ENCODE results near the gene PRKG1. TPM values are rescaled to one million over a fixed set of nuclear protein-coding genes. Genes with fewer than 3 reads are reported as not detected.

PRKG1 gene
- total RNA-seq, 4 donors from 2014 or later, result 24.0 to 89.1 (median 45.7) TPM

DNA sequence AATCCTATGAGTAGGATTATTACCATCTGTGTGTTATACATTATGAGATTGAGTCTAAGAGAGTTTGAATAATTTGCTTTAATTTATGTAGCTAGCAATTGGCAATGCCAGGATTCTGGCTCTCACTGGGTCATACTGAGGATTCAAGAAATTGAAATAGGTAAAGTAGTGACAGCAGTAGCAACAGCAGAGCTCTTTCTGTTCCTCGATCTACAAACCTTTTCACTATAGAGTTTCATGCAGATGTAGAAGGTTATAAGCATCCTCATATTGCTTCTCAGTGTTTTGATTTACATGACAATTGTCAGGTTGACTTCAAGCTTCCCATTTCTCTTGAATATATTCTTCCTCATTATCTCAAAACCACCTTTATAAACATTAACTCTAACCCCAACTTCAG, 919.2 kb downstream of the PRKG1 start:
- no peaks in the 10 kb centered on the region for H3K4me1 ChIP-seq
- no peaks in the 10 kb centered on the region for H3K27me3 ChIP-seq
- no peak overlapping the region for H3K4me3 ChIP-seq
- DNase-seq, result no peak
- no peaks in the 10 kb centered on the region for H3K36me3 ChIP-seq
- H3K9me3 ChIP-seq, result no peaks in the 10 kb centered on the region
- TF ChIP-seq, protein P1, sequence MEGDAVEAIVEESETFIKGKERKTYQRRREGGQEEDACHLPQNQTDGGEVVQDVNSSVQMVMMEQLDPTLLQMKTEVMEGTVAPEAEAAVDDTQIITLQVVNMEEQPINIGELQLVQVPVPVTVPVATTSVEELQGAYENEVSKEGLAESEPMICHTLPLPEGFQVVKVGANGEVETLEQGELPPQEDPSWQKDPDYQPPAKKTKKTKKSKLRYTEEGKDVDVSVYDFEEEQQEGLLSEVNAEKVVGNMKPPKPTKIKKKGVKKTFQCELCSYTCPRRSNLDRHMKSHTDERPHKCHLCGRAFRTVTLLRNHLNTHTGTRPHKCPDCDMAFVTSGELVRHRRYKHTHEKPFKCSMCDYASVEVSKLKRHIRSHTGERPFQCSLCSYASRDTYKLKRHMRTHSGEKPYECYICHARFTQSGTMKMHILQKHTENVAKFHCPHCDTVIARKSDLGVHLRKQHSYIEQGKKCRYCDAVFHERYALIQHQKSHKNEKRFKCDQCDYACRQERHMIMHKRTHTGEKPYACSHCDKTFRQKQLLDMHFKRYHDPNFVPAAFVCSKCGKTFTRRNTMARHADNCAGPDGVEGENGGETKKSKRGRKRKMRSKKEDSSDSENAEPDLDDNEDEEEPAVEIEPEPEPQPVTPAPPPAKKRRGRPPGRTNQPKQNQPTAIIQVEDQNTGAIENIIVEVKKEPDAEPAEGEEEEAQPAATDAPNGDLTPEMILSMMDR (IDR thresholded peaks at IDR 0.05), result no peak
- TF ChIP-seq POLR2A (IDR thresholded peaks at IDR 0.05), result no peak
- H3K27ac ChIP-seq, result no peak overlapping the region

DNA sequence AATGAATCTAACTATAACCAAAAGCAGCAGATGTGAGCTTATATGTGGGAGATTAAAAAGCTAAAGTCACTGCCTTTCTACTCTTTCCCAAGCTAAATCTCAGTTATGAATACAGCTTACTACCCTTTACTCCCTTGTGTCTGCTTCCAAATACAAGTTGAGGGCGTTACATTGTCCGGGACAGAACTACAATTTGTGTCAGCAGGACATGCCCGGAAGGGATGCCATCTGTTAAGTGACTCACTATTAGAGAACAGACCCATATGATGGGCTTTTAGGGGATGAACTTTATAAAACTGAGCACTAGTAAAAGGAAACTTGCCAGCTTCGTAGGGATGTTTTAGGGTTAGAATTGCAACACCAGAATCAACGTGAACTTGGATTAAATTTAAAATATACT, 924.8 kb downstream of the PRKG1 start:
- Histone ChIP-seq H3K4me3 (no peak overlapping the region), H3K27ac (no peak overlapping the region), H3K4me1 (no peaks in the 10 kb centered on the region), H3K36me3 (no peaks in the 10 kb centered on the region), H3K9me3 (no peaks in the 10 kb centered on the region), H3K27me3 (no peaks in the 10 kb centered on the region)
- DNase-seq, result no peak
- no peak for TF ChIP-seq POLR2A (IDR thresholded peaks at IDR 0.05)
- TF ChIP-seq, protein P1 (IDR thresholded peaks at IDR 0.05), result no peak

DNA sequence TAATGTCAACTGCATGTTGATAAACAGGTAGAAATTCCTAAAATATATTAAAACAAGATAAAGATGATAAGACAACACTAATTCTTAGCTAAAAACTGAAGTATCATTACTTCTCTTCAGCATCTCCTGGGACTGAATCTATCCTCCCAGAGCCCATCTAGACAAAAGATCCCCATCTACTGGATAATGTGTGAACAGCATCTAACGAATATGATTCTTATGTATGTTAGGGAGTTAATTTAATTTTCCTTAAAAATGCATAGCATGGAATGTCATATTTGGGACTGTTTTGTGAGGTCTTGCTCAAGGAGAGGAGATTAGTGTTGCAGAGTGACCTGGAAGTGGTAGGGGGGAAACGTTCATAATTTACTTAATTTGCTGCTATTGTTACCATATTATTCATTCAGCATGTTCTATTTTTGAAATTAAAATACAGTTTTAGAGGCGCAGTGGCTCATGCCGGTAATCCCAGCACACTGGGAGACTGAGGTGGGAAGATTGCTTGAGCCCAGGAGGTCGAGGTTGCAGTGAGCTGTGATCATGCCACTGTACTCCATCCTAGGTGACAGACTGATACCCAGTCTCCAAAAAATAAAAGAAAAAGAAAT, 930.2 kb downstream of the PRKG1 start:
- Histone ChIP-seq H3K27me3 (no peaks in the 10 kb centered on the region), H3K4me1 (no peaks in the 10 kb centered on the region), H3K9me3 (no peaks in the 10 kb centered on the region), H3K36me3 (no peaks in the 10 kb centered on the region), H3K4me3 (no peak overlapping the region), H3K27ac (no peak overlapping the region)
- TF ChIP-seq, protein P1 (IDR thresholded peaks at IDR 0.05), result peak in 5 of 6 experiments; percentile 4 to 59 (median 55)
- TF ChIP-seq POLR2A (IDR thresholded peaks at IDR 0.05), result no peak
- DNase-seq, result no peak

DNA sequence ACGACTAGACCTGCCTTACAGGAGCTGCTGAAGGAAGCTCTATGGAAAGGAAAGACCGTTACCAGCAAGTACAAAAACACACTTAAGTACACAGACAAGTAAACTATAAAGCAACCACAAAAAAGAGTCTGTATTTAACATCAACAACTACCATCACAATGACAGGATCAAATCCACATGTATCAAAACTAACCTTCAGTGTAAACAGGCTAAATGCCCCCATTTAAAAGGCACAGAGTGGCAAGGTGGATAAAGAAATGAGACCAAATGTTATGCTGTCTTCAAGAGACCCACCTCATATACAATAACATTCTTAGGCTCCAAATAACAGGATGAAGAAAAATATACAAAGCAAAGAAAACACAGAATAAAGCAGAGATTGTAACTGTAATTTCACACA, 932.8 kb downstream of the PRKG1 start:
- DNase-seq, result no peak
- no peaks in the 10 kb centered on the region for H3K27me3 ChIP-seq
- no peaks in the 10 kb centered on the region for H3K36me3 ChIP-seq
- no peak overlapping the region for H3K4me3 ChIP-seq
- no peak for TF ChIP-seq POLR2A (IDR thresholded peaks at IDR 0.05)
- TF ChIP-seq, protein P1 (IDR thresholded peaks at IDR 0.05), result no peak
- no peak overlapping the region for H3K27ac ChIP-seq
- no peaks in the 10 kb centered on the region for H3K9me3 ChIP-seq
- H3K4me1 ChIP-seq, result no peaks in the 10 kb centered on the region

DNA sequence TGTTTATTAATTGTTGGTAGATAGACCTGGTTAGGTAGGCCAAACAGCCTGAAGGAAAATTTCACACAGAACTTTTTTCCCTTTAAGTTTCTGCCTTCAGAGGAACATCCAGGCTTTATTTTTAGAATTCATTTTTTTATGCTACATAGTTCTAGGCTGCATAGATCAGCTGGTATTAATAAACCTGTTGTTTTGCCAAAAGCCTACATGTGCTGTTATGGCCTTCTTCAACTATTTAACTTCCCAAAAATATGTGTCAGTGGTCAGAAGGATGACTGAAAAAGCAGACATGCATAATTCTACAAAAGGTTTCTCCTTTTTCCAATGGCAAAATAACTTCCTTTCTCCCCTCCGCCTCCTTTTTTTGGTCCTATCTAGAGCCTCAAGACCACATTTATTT, 936.8 kb downstream of the PRKG1 start:
- no peaks in the 10 kb centered on the region for H3K36me3 ChIP-seq
- H3K4me1 ChIP-seq, result no peaks in the 10 kb centered on the region

More for the DNA sequence above, 936.8 kb downstream of the PRKG1 start:
- Histone ChIP-seq H3K9me3 (no peaks in the 10 kb centered on the region), H3K27ac (no peak overlapping the region), H3K4me3 (no peak overlapping the region), H3K27me3 (no peaks in the 10 kb centered on the region)
- no peak for TF ChIP-seq POLR2A (IDR thresholded peaks at IDR 0.05)
- TF ChIP-seq, protein P1 (IDR thresholded peaks at IDR 0.05), result no peak
- no peak for DNase-seq

Measured in Peyer's patch (tissue), 4 donors.